ENCODE measurements around the gene ABR. TPM values are rescaled to one million over a fixed set of nuclear protein-coding genes. Genes with fewer than 3 reads are reported as not detected.

The ABR gene
- total RNA-seq, 4 donors from 2014 or later: 286 to 1,099 (median 522) TPM

DNA sequence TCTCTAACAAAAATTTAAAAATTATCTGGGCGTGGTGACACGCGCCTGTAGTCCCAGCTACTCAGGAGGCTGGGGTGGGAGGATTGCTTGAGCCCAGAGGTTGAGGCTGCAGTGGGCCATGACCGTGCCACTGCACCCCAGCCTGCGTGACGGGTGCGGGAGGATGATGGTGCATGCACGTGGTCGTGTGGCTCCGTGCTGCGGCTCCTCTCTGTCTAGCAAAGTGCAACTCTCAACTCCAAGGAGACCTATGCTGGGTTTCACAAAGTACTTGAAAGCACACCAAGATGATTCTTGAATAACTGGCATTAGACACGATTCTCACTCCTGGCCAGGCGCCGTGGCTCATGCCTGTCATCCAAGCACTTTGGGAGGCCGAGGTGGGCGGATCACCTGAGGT, 226.0 kb downstream of the ABR start:
- DNase-seq: no peak
- H3K4me3 ChIP-seq: no peak overlapping the region
- no peaks in the 10 kb centered on the region for H3K36me3 ChIP-seq
- peaks cover 0 to 25% (median 11%) of the 10 kb centered on the region in 4 donors for H3K4me1 ChIP-seq
- WGBS, 2 donors (ENCODE audit: low coverage in 1 of 2): 82% methylated on average over 16 of the region's 16 CpGs; no CpG with 5 or more reads in 1 of the 2 donors
- no peaks in the 10 kb centered on the region for H3K9me3 ChIP-seq
- TF ChIP-seq, protein P1, sequence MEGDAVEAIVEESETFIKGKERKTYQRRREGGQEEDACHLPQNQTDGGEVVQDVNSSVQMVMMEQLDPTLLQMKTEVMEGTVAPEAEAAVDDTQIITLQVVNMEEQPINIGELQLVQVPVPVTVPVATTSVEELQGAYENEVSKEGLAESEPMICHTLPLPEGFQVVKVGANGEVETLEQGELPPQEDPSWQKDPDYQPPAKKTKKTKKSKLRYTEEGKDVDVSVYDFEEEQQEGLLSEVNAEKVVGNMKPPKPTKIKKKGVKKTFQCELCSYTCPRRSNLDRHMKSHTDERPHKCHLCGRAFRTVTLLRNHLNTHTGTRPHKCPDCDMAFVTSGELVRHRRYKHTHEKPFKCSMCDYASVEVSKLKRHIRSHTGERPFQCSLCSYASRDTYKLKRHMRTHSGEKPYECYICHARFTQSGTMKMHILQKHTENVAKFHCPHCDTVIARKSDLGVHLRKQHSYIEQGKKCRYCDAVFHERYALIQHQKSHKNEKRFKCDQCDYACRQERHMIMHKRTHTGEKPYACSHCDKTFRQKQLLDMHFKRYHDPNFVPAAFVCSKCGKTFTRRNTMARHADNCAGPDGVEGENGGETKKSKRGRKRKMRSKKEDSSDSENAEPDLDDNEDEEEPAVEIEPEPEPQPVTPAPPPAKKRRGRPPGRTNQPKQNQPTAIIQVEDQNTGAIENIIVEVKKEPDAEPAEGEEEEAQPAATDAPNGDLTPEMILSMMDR (IDR thresholded peaks at IDR 0.05): no peak
- no peak for TF ChIP-seq POLR2AphosphoS5 (IDR thresholded peaks at IDR 0.05)
- TF ChIP-seq POLR2A (IDR thresholded peaks at IDR 0.05): no peak
- TF ChIP-seq EP300 (IDR thresholded peaks at IDR 0.05; ENCODE audit: low read depth): no peak
- H3K27me3 ChIP-seq: no peaks in the 10 kb centered on the region
- H3K27ac ChIP-seq: peak overlapping the region; percentile 60 to 83 (median 74)
- in situ Hi-C loops (cut with MboI; ENCODE audit: low pct_ligation_motif_present in 1 of 4, low pct_unique_long_range_greater_than_20kb in 1 of 4, low sequenced_read_pairs in 3 of 4) (no loop called here), intact Hi-C loops (cut with DNase I; ENCODE audit: low total_unique reads) (no loop called here)

Small RNAs within 50 kb of the gene (small RNA-seq; reads per million reads assigned to genes)
- gene AC016292.2 (0 reads per million in 4 donors), gene MIR3183 (0 to 0.14 (median 0) reads per million in 4 donors), gene RF00017 (0 reads per million in 4 donors)

Other genes starting within 250 kb of the ABR start
- gene NXN, start 200.2 kb downstream of the ABR start, total RNA-seq: 100 to 1,000 TPM in 1 of 4 donors, 10 to 100 TPM in 3; 10.6 to 222 (median 13.8) TPM
- gene TIMM22, start 182.9 kb downstream of the ABR start, total RNA-seq: 10 to 100 TPM; 10.5 to 17.6 (median 12.1) TPM
- not detected for gene BHLHA9, start 90.5 kb upstream of the ABR start, total RNA-seq
- 1 to 10 TPM in 2 of 4 donors, under 1 TPM in 1, not detected in 1; 0.27 to 2.2 (median 1.9) TPM for gene TRARG1, start 99.7 kb upstream of the ABR start, total RNA-seq
- gene YWHAE, start 220.2 kb upstream of the ABR start, total RNA-seq: 1,000 to 10,000 TPM in 1 of 4 donors, 100 to 1,000 TPM in 3; 158 to 2,397 (median 594) TPM

All from transverse colon (tissue), 4 donors.